GM19043 (cell line): ENCODE data around the gene PNMA3.
"Not testable (repeated sequence)": the region's sequence is repeated elsewhere in the genome, so short reads cannot be mapped to it uniquely, and the experiment has no call there.

ENCODE experiments used
- ATAC-seq: cut with Tn5 transposase; IDR thresholded peaks from one replicate; pipeline ENCODE4 v1.9.1; 2021; ENCODE audit warnings: low read depth; ENCODE audit not compliant: unreplicated experiment

Gene PNMA3

GRCh38 chrX:153071909-153072583 lies 15.8 kb downstream of the PNMA3 start, which contains the start of gene PNMA6A:
Gene PNMA6A, plus strand, starts transcription at chrX:153072454. Its CDS starts 609 bp downstream, at chrX:153073063.
- not testable (repeated sequence) for ATAC-seq

- not testable (repeated sequence) for ATAC-seq
These were observed 17.1 kb downstream of the PNMA3 start for GRCh38 chrX:153073331-153073730.

GRCh38 chrX:153074262-153074899 lies 18.1 kb downstream of the PNMA3 start:
- no peak for ATAC-seq

- no peak for ATAC-seq
These were observed 18.7 kb downstream of the PNMA3 start for GRCh38 chrX:153074935-153075334.

GRCh38 chrX:153075366-153075765 lies 19.1 kb downstream of the PNMA3 start:
- ATAC-seq, result no peak

- ATAC-seq, result not testable (repeated sequence)
These were observed 21.3 kb downstream of the PNMA3 start for GRCh38 chrX:153077437-153078135.

GRCh38 chrX:153083238-153083923 lies 27.1 kb downstream of the PNMA3 start:
- ATAC-seq, result not testable (repeated sequence)

- no peak for ATAC-seq
These were observed 46.1 kb downstream of the PNMA3 start for GRCh38 chrX:153102418-153102817.

- not testable (repeated sequence) for ATAC-seq
These were observed 48.7 kb downstream of the PNMA3 start for GRCh38 chrX:153104959-153105358.

- not testable (repeated sequence) for ATAC-seq
These were observed 50.0 kb downstream of the PNMA3 start for GRCh38 chrX:153106092-153106801.
